ENCODE data around the gene MTCL1. TPM values are rescaled to one million over a fixed set of nuclear protein-coding genes. Genes with fewer than 3 reads are reported as not detected.

The MTCL1 gene
- total and polyA plus RNA-seq, 2 donors (not counting 1 experiment from before 2014, with no cell fraction given): 35.0 to 56.0 TPM

- Histone ChIP-seq H3K4me1 (ENCODE audit: control insufficient read depth, extremely low read depth, insufficient read depth, low read length) (peaks cover 29% of the 10 kb centered on the region), H3K36me3 (ENCODE audit: control insufficient read depth, insufficient read depth, low read length) (peaks cover 9% of the 10 kb centered on the region), H3K4me3 (replicated peaks in 1 of 4; ENCODE audit: control extremely low read depth in 1 of 4, insufficient read depth in 1 of 4, low read depth in 3 of 4, low read length in 4 of 4) (peak overlapping the region in 2 of 4 experiments; percentile 16 to 21), H3K79me2 (ENCODE audit: control insufficient read depth, insufficient read depth, low read length) (peaks cover 37% of the 10 kb centered on the region), H3K9ac (ENCODE audit: insufficient read depth, low read length) (no peak overlapping the region), H3K27me3 (ENCODE audit: control insufficient read depth, insufficient read depth, low read length) (no peaks in the 10 kb centered on the region), H4K20me1 (ENCODE audit: control insufficient read depth, extremely low read depth, insufficient read depth, low read length) (no peaks in the 10 kb centered on the region), H3K27ac (ENCODE audit: insufficient read depth, low read length) (peak overlapping the region; percentile 78), H2AFZ (ENCODE audit: low read length) (no peak overlapping the region), H3K4me2 (ENCODE audit: extremely low read depth, insufficient read depth, low read length) (peak overlapping the region; percentile 59), H3K9me3 (ENCODE audit: control insufficient read depth, insufficient read depth, low read depth, low read length) (no peaks in the 10 kb centered on the region)
- TF ChIP-seq CTCF (conservative IDR thresholded peaks at IDR 0.05 in 1 of 2, IDR thresholded peaks at IDR 0.05 in 1 of 2; ENCODE audit: low read depth in 1 of 2, low read length in 2 of 2) (no peak), EZH2 (IDR thresholded peaks at IDR 0.05; ENCODE audit: low read length, missing control alignments) (no peak)
- DNase-seq (ENCODE audit: low read depth in 2 of 2): peak in 1 of 2 donors; percentile 45
Measured at GRCh38 chr18:8751692-8752091, 46.3 kb downstream of the MTCL1 start.

DNA sequence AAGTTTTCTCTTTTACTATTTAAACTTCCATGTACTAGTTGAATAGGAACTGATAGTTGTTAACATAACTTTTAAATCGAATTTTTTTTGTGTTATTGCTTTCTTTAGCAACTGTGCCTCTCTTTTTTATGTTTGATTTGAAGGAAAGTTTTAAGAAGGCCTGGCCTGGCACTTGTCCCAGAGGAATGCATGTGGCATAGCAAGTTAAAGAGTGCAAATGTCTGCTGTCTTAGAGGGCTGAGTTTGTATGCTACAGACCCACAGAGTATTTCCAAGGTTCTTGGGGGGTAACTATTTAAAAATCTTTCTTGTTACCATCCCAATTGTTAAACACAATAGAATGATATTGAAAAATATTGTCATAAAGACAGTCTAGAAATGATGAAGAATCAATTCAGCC is 47.0 kb downstream of the MTCL1 start:
- Histone ChIP-seq H2AFZ (ENCODE audit: low read length) (no peak overlapping the region), H3K9me3 (ENCODE audit: control insufficient read depth, insufficient read depth, low read depth, low read length) (no peaks in the 10 kb centered on the region), H3K36me3 (ENCODE audit: control insufficient read depth, insufficient read depth, low read length) (peaks cover 8% of the 10 kb centered on the region), H3K4me1 (ENCODE audit: control insufficient read depth, extremely low read depth, insufficient read depth, low read length) (peaks cover 24% of the 10 kb centered on the region), H3K9ac (ENCODE audit: insufficient read depth, low read length) (no peak overlapping the region), H3K4me3 (replicated peaks in 1 of 4; ENCODE audit: control extremely low read depth in 1 of 4, insufficient read depth in 1 of 4, low read depth in 3 of 4, low read length in 4 of 4) (no peak overlapping the region), H3K27ac (ENCODE audit: insufficient read depth, low read length) (no peak overlapping the region), H3K79me2 (ENCODE audit: control insufficient read depth, insufficient read depth, low read length) (peaks cover 35% of the 10 kb centered on the region), H3K4me2 (ENCODE audit: extremely low read depth, insufficient read depth, low read length) (no peak overlapping the region), H3K27me3 (ENCODE audit: control insufficient read depth, insufficient read depth, low read length) (no peaks in the 10 kb centered on the region), H4K20me1 (ENCODE audit: control insufficient read depth, extremely low read depth, insufficient read depth, low read length) (no peaks in the 10 kb centered on the region)
- peak; percentile 61 to 65 for DNase-seq (ENCODE audit: low read depth in 2 of 2)
- no peak for TF ChIP-seq EZH2 (IDR thresholded peaks at IDR 0.05; ENCODE audit: low read length, missing control alignments)
- TF ChIP-seq CTCF (conservative IDR thresholded peaks at IDR 0.05 in 1 of 2, IDR thresholded peaks at IDR 0.05 in 1 of 2; ENCODE audit: low read depth in 1 of 2, low read length in 2 of 2): no peak

- TF ChIP-seq EZH2 (IDR thresholded peaks at IDR 0.05; ENCODE audit: low read length, missing control alignments) (no peak), CTCF (conservative IDR thresholded peaks at IDR 0.05 in 1 of 2, IDR thresholded peaks at IDR 0.05 in 1 of 2; ENCODE audit: low read depth in 1 of 2, low read length in 2 of 2) (no peak)
- Histone ChIP-seq H3K36me3 (ENCODE audit: control insufficient read depth, insufficient read depth, low read length) (no peaks in the 10 kb centered on the region), H3K4me3 (replicated peaks in 1 of 4; ENCODE audit: control extremely low read depth in 1 of 4, insufficient read depth in 1 of 4, low read depth in 3 of 4, low read length in 4 of 4) (no peak overlapping the region), H4K20me1 (ENCODE audit: control insufficient read depth, extremely low read depth, insufficient read depth, low read length) (no peaks in the 10 kb centered on the region), H3K9me3 (ENCODE audit: control insufficient read depth, insufficient read depth, low read depth, low read length) (no peaks in the 10 kb centered on the region), H3K27ac (ENCODE audit: insufficient read depth, low read length) (peak overlapping the region; percentile 43), H3K27me3 (ENCODE audit: control insufficient read depth, insufficient read depth, low read length) (no peaks in the 10 kb centered on the region), H3K79me2 (ENCODE audit: control insufficient read depth, insufficient read depth, low read length) (peaks cover 23% of the 10 kb centered on the region), H3K9ac (ENCODE audit: insufficient read depth, low read length) (no peak overlapping the region), H3K4me2 (ENCODE audit: extremely low read depth, insufficient read depth, low read length) (no peak overlapping the region), H2AFZ (ENCODE audit: low read length) (no peak overlapping the region), H3K4me1 (ENCODE audit: control insufficient read depth, extremely low read depth, insufficient read depth, low read length) (peaks cover 21% of the 10 kb centered on the region)
- peak; percentile 49 to 92 for DNase-seq (ENCODE audit: low read depth in 2 of 2)
Measured at GRCh38 chr18:8754995-8755960, 49.9 kb downstream of the MTCL1 start.
